GM21515 (cell line): ENCODE data around the gene PROM1.

Experiments used
- ATAC-seq: cut with Tn5 transposase; IDR thresholded peaks from one replicate; pipeline ENCODE4 v1.9.1; 2021; ENCODE audit not compliant: unreplicated experiment

Gene PROM1

GRCh38 chr4:15995826-15996225 is 88.0 kb downstream of the PROM1 start:
- no peak for ATAC-seq

GRCh38 chr4:15992167-15992485 is 91.7 kb downstream of the PROM1 start:
- no peak for ATAC-seq

GRCh38 chr4:15990570-15991285 is 93.1 kb downstream of the PROM1 start:
- ATAC-seq = no peak

GRCh38 chr4:15989424-15989823 is 94.4 kb downstream of the PROM1 start:
- no peak for ATAC-seq

GRCh38 chr4:15988222-15988621 is 95.6 kb downstream of the PROM1 start:
- no peak for ATAC-seq

- ATAC-seq = no peak
These were observed 96.9 kb downstream of the PROM1 start for GRCh38 chr4:15986907-15987306.

- no peak for ATAC-seq
These were observed 100.2 kb downstream of the PROM1 start for GRCh38 chr4:15983610-15984009.

GRCh38 chr4:15982842-15983524 is 100.8 kb downstream of the PROM1 start:
- ATAC-seq = no peak

GRCh38 chr4:15976456-15977447 is 107.1 kb downstream of the PROM1 start:
- no peak for ATAC-seq

- no peak for ATAC-seq
These were observed 112.6 kb downstream of the PROM1 start for GRCh38 chr4:15971068-15971801.

GRCh38 chr4:15968551-15969300 is 115.1 kb downstream of the PROM1 start:
- no peak for ATAC-seq

GRCh38 chr4:15965325-15965724 is 118.5 kb downstream of the PROM1 start:
- no peak for ATAC-seq

GRCh38 chr4:15964159-15964558 is 119.7 kb downstream of the PROM1 start:
- ATAC-seq = no peak

- ATAC-seq = peak; percentile 79
These were observed 120.2 kb downstream of the PROM1 start for GRCh38 chr4:15963576-15963975.

GRCh38 chr4:15963001-15963451 is 120.8 kb downstream of the PROM1 start, which contains the start of gene FGFBP2:
Gene FGFBP2 (minus strand): TSS chr4:15963175. CDS start chr4:15963129, 46 bp downstream.
- ATAC-seq = peak; percentile 30

GRCh38 chr4:15961781-15962510 is 121.9 kb downstream of the PROM1 start:
- ATAC-seq = no peak

- no peak for ATAC-seq
These were observed 125.3 kb downstream of the PROM1 start for GRCh38 chr4:15958562-15958961.

- ATAC-seq = peak; percentile 91
These were observed 127.5 kb downstream of the PROM1 start for GRCh38 chr4:15956179-15956850.

GRCh38 chr4:15955670-15956069 is 128.2 kb downstream of the PROM1 start:
- no peak for ATAC-seq
